IgD-negative memory B cell (primary cell): ENCODE results near the gene OR14C36. TPM values are rescaled to one million over a fixed set of nuclear protein-coding genes. Genes with fewer than 3 reads are reported as not detected.
A peak's percentile ranks its signal among the peaks of the same experiment; 100 is the strongest.
"Not testable (repeated sequence)": the region's sequence is repeated elsewhere in the genome, so short reads cannot be mapped to it uniquely, and the experiment has no call there.

Experiments used
- H3K27ac Mint-ChIP-seq, 3 donors: one replicate each; pipeline ENCODE4 v1.8.0; 2020 to 2022; ENCODE audit warnings: mild to moderate bottlenecking in 3 of 3, mixed read lengths in 3 of 3, moderate library complexity in 1 of 3
- H3K27me3 Mint-ChIP-seq: one replicate; pipeline ENCODE4 v1.8.0; 2021; ENCODE audit warnings: mixed read lengths
- H3K36me3 Mint-ChIP-seq: one replicate; pipeline ENCODE4 v1.8.0; 2020; ENCODE audit warnings: mild to moderate bottlenecking, mixed read lengths
- H3K4me1 Mint-ChIP-seq, 3 donors: one replicate each; pipeline ENCODE4 v1.8.0; 2020 to 2022; ENCODE audit warnings: mixed read lengths in 3 of 3, mild to moderate bottlenecking in 1 of 3
- H3K4me3 Mint-ChIP-seq, 4 donors: one replicate each; pipeline ENCODE4 v1.8.0; 2020 to 2022; ENCODE audit warnings: mild to moderate bottlenecking in 4 of 4, mixed read lengths in 4 of 4, moderate library complexity in 3 of 4
- H3K9me3 Mint-ChIP-seq, 3 donors: one replicate each; pipeline ENCODE4 v1.8.0; 2020 to 2021; ENCODE audit warnings: mixed read lengths in 3 of 3, mild to moderate bottlenecking in 1 of 3
- polyA plus RNA-seq: library from polyadenylated mRNA; unstranded; fragments of 300-500 nt; fragmentation: Illumina TruSeq; gene quantifications from one replicate; pipeline ENCODE4 v1.2.3, GENCODE V29; 2021

The OR14C36 gene
- not detected for polyA plus RNA-seq

- H3K27me3 Mint-ChIP-seq = peaks cover 2% of the 10 kb centered on the region
- H3K36me3 Mint-ChIP-seq = no peaks in the 10 kb centered on the region
- no peaks in the 10 kb centered on the region for H3K9me3 Mint-ChIP-seq
- H3K27ac Mint-ChIP-seq = no peak within 1 kb of the TSS
- H3K4me1 Mint-ChIP-seq = no peaks in the 10 kb centered on the region
- H3K4me3 Mint-ChIP-seq = no peak within 1 kb of the TSS
Observed at GRCh38 chr1:248348475-248348874, at the start of gene OR14C36. Gene OR14C36 (plus strand): TSS chr1:248348775. CDS start chr1:248348775, 0 bp downstream.

- Mint-ChIP-seq H3K9me3 (peaks cover 0 to 4% (median 2%) of the 10 kb centered on the region in 3 donors), H3K4me3 (no peak within 1 kb of the TSS)
Observed at GRCh38 chr1:248303324-248303723, 45.3 kb upstream of the OR14C36 start, which contains the start of gene OR2T12. Gene OR2T12 (minus strand): TSS chr1:248303424. CDS start chr1:248295578, 7,846 bp downstream.

GRCh38 chr1:248305672-248306071 lies 42.9 kb upstream of the OR14C36 start:
- H3K36me3 Mint-ChIP-seq, H3K27ac Mint-ChIP-seq, H3K27me3 Mint-ChIP-seq, H3K4me1 Mint-ChIP-seq, H3K9me3 Mint-ChIP-seq: not testable (repeated sequence)
- H3K4me3 Mint-ChIP-seq = peak overlapping the region in 1 of 4 donors; percentile 12

More at GRCh38 chr1:248303324-248303723, 45.3 kb upstream of the OR14C36 start, which contains the start of gene OR2T12:
- Mint-ChIP-seq H3K27ac (no peak within 1 kb of the TSS), H3K4me1 (no peaks in the 10 kb centered on the region), H3K36me3 (no peaks in the 10 kb centered on the region), H3K27me3 (peaks cover 2% of the 10 kb centered on the region)

- Mint-ChIP-seq H3K4me3 (no peak overlapping the region), H3K36me3 (no peaks in the 10 kb centered on the region), H3K27ac (no peak overlapping the region), H3K27me3 (peaks cover 2% of the 10 kb centered on the region), H3K9me3 (peaks cover 0 to 4% (median 0%) of the 10 kb centered on the region in 3 donors), H3K4me1 (no peaks in the 10 kb centered on the region)
Observed at GRCh38 chr1:248306103-248306502, 42.5 kb upstream of the OR14C36 start.

- not testable (repeated sequence) for H3K4me1 Mint-ChIP-seq, H3K27me3 Mint-ChIP-seq, H3K4me3 Mint-ChIP-seq, H3K36me3 Mint-ChIP-seq, H3K27ac Mint-ChIP-seq, H3K9me3 Mint-ChIP-seq
Observed at GRCh38 chr1:248306740-248307139, 41.8 kb upstream of the OR14C36 start.

GRCh38 chr1:248316796-248317195 lies 31.8 kb upstream of the OR14C36 start:
- H3K4me1 Mint-ChIP-seq = no peaks in the 10 kb centered on the region
- H3K27ac Mint-ChIP-seq = no peak overlapping the region
- H3K27me3 Mint-ChIP-seq = peaks cover 19% of the 10 kb centered on the region
- H3K36me3 Mint-ChIP-seq = peaks cover 2% of the 10 kb centered on the region
- no peak overlapping the region for H3K4me3 Mint-ChIP-seq
- H3K9me3 Mint-ChIP-seq = peaks cover 5 to 26% (median 9%) of the 10 kb centered on the region in 3 donors

- Mint-ChIP-seq H3K4me1 (peaks cover 0 to 1% (median 0%) of the 10 kb centered on the region in 3 donors), H3K36me3 (no peaks in the 10 kb centered on the region), H3K27me3 (peaks cover 1% of the 10 kb centered on the region), H3K27ac (no peak within 1 kb of the TSS), H3K9me3 (no peaks in the 10 kb centered on the region), H3K4me3 (no peak within 1 kb of the TSS)
Observed at GRCh38 chr1:248324468-248324867, 24.1 kb upstream of the OR14C36 start, which contains the start of gene OR2M7. Gene OR2M7 (minus strand): TSS chr1:248324568. CDS start chr1:248324568, 0 bp downstream.

GRCh38 chr1:248343451-248343850 lies 5.1 kb upstream of the OR14C36 start:
- no peaks in the 10 kb centered on the region for H3K9me3 Mint-ChIP-seq
- H3K27ac Mint-ChIP-seq = no peak overlapping the region
- no peak overlapping the region for H3K4me3 Mint-ChIP-seq
- H3K4me1 Mint-ChIP-seq = no peaks in the 10 kb centered on the region
- peaks cover 1% of the 10 kb centered on the region for H3K27me3 Mint-ChIP-seq
- no peaks in the 10 kb centered on the region for H3K36me3 Mint-ChIP-seq

GRCh38 chr1:248359415-248359814 lies 10.8 kb downstream of the OR14C36 start:
- no peaks in the 10 kb centered on the region for H3K4me1 Mint-ChIP-seq
- peaks cover 6% of the 10 kb centered on the region for H3K27me3 Mint-ChIP-seq
- H3K27ac Mint-ChIP-seq = no peak overlapping the region
- no peaks in the 10 kb centered on the region for H3K9me3 Mint-ChIP-seq
- no peak overlapping the region for H3K4me3 Mint-ChIP-seq
- H3K36me3 Mint-ChIP-seq = no peaks in the 10 kb centered on the region

GRCh38 chr1:248361121-248361715 lies 12.6 kb downstream of the OR14C36 start, which contains the start of gene OR2T4:
Gene OR2T4 (plus strand): TSS chr1:248361665. CDS start chr1:248361665, 0 bp downstream.
- Mint-ChIP-seq H3K4me3 (no peak within 1 kb of the TSS), H3K27ac (no peak within 1 kb of the TSS), H3K27me3 (peaks cover 6% of the 10 kb centered on the region), H3K9me3 (peaks cover 0 to 6% (median 4%) of the 10 kb centered on the region in 3 donors), H3K36me3 (no peaks in the 10 kb centered on the region), H3K4me1 (peaks cover 0 to 2% (median 0%) of the 10 kb centered on the region in 3 donors)

GRCh38 chr1:248366609-248367008 lies 18.0 kb downstream of the OR14C36 start:
- Mint-ChIP-seq H3K4me3 (no peak overlapping the region), H3K9me3 (peaks cover 4 to 8% (median 6%) of the 10 kb centered on the region in 3 donors), H3K4me1 (peaks cover 0 to 2% (median 0%) of the 10 kb centered on the region in 3 donors), H3K36me3 (no peaks in the 10 kb centered on the region), H3K27me3 (peaks cover 10% of the 10 kb centered on the region), H3K27ac (no peak overlapping the region)

GRCh38 chr1:248372394-248372793 lies 23.8 kb downstream of the OR14C36 start:
- no peak overlapping the region for H3K27ac Mint-ChIP-seq
- H3K4me3 Mint-ChIP-seq = no peak overlapping the region
- H3K9me3 Mint-ChIP-seq = peaks cover 4 to 5% (median 4%) of the 10 kb centered on the region in 3 donors
- H3K27me3 Mint-ChIP-seq = peaks cover 10% of the 10 kb centered on the region
- peaks cover 0 to 1% (median 0%) of the 10 kb centered on the region in 3 donors for H3K4me1 Mint-ChIP-seq
- H3K36me3 Mint-ChIP-seq = no peaks in the 10 kb centered on the region

- Mint-ChIP-seq H3K36me3 (no peaks in the 10 kb centered on the region), H3K4me1 (peaks cover 0 to 1% (median 0%) of the 10 kb centered on the region in 3 donors), H3K27me3 (peaks cover 10% of the 10 kb centered on the region), H3K27ac (no peak overlapping the region), H3K4me3 (no peak overlapping the region), H3K9me3 (peaks cover 4 to 5% (median 4%) of the 10 kb centered on the region in 3 donors)
Observed at GRCh38 chr1:248373761-248374160, 25.2 kb downstream of the OR14C36 start.

- H3K9me3 Mint-ChIP-seq = peaks cover 0 to 5% (median 0%) of the 10 kb centered on the region in 3 donors
- peaks cover 10% of the 10 kb centered on the region for H3K27me3 Mint-ChIP-seq
- H3K4me3 Mint-ChIP-seq = no peak within 1 kb of the TSS
- H3K36me3 Mint-ChIP-seq = no peaks in the 10 kb centered on the region
- H3K27ac Mint-ChIP-seq = no peak within 1 kb of the TSS
- H3K4me1 Mint-ChIP-seq = peaks cover 0 to 1% (median 0%) of the 10 kb centered on the region in 3 donors
Observed at GRCh38 chr1:248375446-248375845, 26.9 kb downstream of the OR14C36 start, which contains the start of gene OR2T6. Gene OR2T6 (plus strand): TSS chr1:248375746. CDS start chr1:248387609, 11,863 bp downstream.

- peaks cover 0 to 1% (median 0%) of the 10 kb centered on the region in 3 donors for H3K4me1 Mint-ChIP-seq
- H3K36me3 Mint-ChIP-seq = no peaks in the 10 kb centered on the region
- no peak overlapping the region for H3K27ac Mint-ChIP-seq
- H3K27me3 Mint-ChIP-seq = peaks cover under 1% of the 10 kb centered on the region
- H3K9me3 Mint-ChIP-seq = peaks cover 0 to 4% (median 0%) of the 10 kb centered on the region in 3 donors
- H3K4me3 Mint-ChIP-seq = no peak overlapping the region
Observed at GRCh38 chr1:248376916-248377315, 28.3 kb downstream of the OR14C36 start.

- Mint-ChIP-seq H3K4me3 (no peak overlapping the region), H3K27me3 (peaks cover 4% of the 10 kb centered on the region), H3K4me1 (peaks cover 0 to 1% (median 0%) of the 10 kb centered on the region in 3 donors), H3K9me3 (no peaks in the 10 kb centered on the region), H3K36me3 (no peaks in the 10 kb centered on the region), H3K27ac (no peak overlapping the region)
Observed at GRCh38 chr1:248380854-248381253, 32.3 kb downstream of the OR14C36 start.
